HepG2 (cell line): ENCODE results near the gene RABGGTA. TPM values are rescaled to one million over a fixed set of nuclear protein-coding genes. Genes with fewer than 3 reads are reported as not detected.
A peak's percentile ranks its signal among the peaks of the same experiment; 100 is the strongest.

Source experiments
- ETS1 ChIP-seq: sonication (generic); formaldehyde crosslinking; IDR thresholded peaks from 2 replicates; pipeline ENCODE4 v1.4.0; 2020; ENCODE audit warnings: missing genetic modification reagents
- GLI4 ChIP-seq: sonication (generic); formaldehyde crosslinking; IDR thresholded peaks from 2 replicates; pipeline ENCODE4 v1.5.1; 2020; ENCODE audit warnings: missing genetic modification reagents, mild to moderate bottlenecking, moderate library complexity, borderline replicate concordance
- POGK ChIP-seq: sonication (generic); formaldehyde crosslinking; conservative IDR thresholded peaks from 2 replicates; pipeline ENCODE4 v1.8.0; 2022; ENCODE audit warnings: mild to moderate bottlenecking, moderate library complexity, missing genetic modification reagents
- SIN3B ChIP-seq: fragments of 150-350 bp; IDR thresholded peaks from 2 replicates; pipeline ENCODE4 v1.6.1; 2014; ENCODE audit warnings: low read length
- SMAD1 ChIP-seq: sonication (generic); formaldehyde crosslinking; IDR thresholded peaks from 2 replicates; pipeline ENCODE4 v1.4.0; 2020; ENCODE audit warnings: missing genetic modification reagents, low read depth, mild to moderate bottlenecking, borderline replicate concordance
- ZNF263 ChIP-seq: sonication (generic); formaldehyde crosslinking; IDR thresholded peaks from 2 replicates; pipeline ENCODE4 v1.4.0; 2020; ENCODE audit warnings: missing genetic modification reagents
- ZNF326 ChIP-seq: sonication (generic); formaldehyde crosslinking; IDR thresholded peaks from 2 replicates; pipeline ENCODE4 v1.4.0; 2020; ENCODE audit warnings: missing genetic modification reagents, borderline replicate concordance
- ZSCAN5A ChIP-seq: sonication (generic); formaldehyde crosslinking; IDR thresholded peaks from 2 replicates; pipeline ENCODE4 v1.8.0; 2022; ENCODE audit warnings: mild to moderate bottlenecking, missing genetic modification reagents, borderline replicate concordance
- polyA plus RNA-seq, 8 experiments: library from polyadenylated mRNA; depleted of rRNA in 3 of 8; stranded (reverse) in 7 of 8; unstranded in 1 of 8; fragments of >200 nt; fragmentation: Illumina TruSeq in 4 of 8; extraction: Trizol in 4 of 8; gene quantifications; 2 replicates each; pipeline versions ENCODE4 v1.2.1 to v1.2.3, GENCODE V29; 2011 to 2016; ENCODE audit warnings: low read depth in 4 of 8, missing spikeins in 1 of 8, mixed read lengths in 1 of 8; ENCODE audit not compliant: insufficient read depth in 1 of 8
- total RNA-seq, 5 experiments: library from RNA; depleted of rRNA; stranded (reverse); fragments of >200 nt; fragmentation: Illumina TruSeq; extraction: Trizol; gene quantifications; 2 replicates each; pipeline ENCODE4 v1.2.3, GENCODE V29; 2016; ENCODE audit warnings: low read depth in 1 of 5
- TF ChIP-seq, protein P1 (sequence below): sonication (generic); formaldehyde crosslinking; IDR thresholded peaks from 2 replicates; pipeline ENCODE4 v1.4.0; 2020; ENCODE audit warnings: mild to moderate bottlenecking, missing genetic modification reagents
- TF ChIP-seq, protein P2 (sequence below): sonication (generic); formaldehyde crosslinking; IDR thresholded peaks from 2 replicates; pipeline ENCODE4 v1.9.0; 2021; ENCODE audit warnings: missing genetic modification reagents, borderline replicate concordance

The RABGGTA gene
- total and polyA plus RNA-seq, 2 of the 13 experiments (the other 11 are each of a cell fraction or from before 2014, with no cell fraction given), result 57.9 to 90.8 TPM

DNA sequence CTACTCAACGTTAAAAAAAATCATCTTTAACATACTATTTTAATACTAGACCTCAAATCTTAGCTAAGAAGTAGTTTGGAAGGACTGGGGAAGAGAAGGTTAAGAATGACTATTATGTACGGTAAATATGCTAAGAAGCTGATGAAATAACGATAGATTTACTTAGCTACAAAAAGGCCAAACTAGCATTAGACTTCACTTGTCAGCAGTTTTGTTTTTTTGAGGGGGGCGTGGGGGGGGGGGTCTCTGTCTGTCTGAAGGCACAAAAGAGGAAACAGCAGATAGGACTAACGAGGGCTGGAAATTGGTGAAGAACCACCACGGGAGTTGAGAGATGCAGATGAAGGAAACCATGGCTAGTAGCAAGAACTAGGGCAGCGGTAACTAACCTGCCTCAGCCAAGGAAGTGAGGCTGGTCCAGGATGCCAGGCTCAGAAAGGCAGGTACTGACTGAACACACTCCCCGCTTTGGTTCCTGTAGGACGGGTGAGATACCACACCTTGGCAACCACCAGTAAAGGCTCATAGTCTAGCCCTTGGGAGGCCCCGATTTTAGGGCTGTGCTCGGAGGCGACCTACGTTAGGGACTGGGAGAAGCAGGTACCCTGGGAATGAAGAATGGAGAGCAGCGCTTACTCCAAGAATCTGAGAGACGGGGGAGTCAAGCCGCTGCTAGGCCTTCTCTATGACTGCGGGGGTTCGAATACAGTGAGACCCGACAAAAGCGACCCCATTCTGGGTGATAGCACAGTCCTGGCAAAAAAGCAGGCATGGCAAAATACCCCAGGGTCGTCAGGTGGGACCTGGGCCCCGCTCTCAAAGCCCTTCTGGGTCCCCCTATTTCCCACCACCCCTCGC is 39.9 kb downstream of the RABGGTA start (continued):
- TF ChIP-seq, protein P1, sequence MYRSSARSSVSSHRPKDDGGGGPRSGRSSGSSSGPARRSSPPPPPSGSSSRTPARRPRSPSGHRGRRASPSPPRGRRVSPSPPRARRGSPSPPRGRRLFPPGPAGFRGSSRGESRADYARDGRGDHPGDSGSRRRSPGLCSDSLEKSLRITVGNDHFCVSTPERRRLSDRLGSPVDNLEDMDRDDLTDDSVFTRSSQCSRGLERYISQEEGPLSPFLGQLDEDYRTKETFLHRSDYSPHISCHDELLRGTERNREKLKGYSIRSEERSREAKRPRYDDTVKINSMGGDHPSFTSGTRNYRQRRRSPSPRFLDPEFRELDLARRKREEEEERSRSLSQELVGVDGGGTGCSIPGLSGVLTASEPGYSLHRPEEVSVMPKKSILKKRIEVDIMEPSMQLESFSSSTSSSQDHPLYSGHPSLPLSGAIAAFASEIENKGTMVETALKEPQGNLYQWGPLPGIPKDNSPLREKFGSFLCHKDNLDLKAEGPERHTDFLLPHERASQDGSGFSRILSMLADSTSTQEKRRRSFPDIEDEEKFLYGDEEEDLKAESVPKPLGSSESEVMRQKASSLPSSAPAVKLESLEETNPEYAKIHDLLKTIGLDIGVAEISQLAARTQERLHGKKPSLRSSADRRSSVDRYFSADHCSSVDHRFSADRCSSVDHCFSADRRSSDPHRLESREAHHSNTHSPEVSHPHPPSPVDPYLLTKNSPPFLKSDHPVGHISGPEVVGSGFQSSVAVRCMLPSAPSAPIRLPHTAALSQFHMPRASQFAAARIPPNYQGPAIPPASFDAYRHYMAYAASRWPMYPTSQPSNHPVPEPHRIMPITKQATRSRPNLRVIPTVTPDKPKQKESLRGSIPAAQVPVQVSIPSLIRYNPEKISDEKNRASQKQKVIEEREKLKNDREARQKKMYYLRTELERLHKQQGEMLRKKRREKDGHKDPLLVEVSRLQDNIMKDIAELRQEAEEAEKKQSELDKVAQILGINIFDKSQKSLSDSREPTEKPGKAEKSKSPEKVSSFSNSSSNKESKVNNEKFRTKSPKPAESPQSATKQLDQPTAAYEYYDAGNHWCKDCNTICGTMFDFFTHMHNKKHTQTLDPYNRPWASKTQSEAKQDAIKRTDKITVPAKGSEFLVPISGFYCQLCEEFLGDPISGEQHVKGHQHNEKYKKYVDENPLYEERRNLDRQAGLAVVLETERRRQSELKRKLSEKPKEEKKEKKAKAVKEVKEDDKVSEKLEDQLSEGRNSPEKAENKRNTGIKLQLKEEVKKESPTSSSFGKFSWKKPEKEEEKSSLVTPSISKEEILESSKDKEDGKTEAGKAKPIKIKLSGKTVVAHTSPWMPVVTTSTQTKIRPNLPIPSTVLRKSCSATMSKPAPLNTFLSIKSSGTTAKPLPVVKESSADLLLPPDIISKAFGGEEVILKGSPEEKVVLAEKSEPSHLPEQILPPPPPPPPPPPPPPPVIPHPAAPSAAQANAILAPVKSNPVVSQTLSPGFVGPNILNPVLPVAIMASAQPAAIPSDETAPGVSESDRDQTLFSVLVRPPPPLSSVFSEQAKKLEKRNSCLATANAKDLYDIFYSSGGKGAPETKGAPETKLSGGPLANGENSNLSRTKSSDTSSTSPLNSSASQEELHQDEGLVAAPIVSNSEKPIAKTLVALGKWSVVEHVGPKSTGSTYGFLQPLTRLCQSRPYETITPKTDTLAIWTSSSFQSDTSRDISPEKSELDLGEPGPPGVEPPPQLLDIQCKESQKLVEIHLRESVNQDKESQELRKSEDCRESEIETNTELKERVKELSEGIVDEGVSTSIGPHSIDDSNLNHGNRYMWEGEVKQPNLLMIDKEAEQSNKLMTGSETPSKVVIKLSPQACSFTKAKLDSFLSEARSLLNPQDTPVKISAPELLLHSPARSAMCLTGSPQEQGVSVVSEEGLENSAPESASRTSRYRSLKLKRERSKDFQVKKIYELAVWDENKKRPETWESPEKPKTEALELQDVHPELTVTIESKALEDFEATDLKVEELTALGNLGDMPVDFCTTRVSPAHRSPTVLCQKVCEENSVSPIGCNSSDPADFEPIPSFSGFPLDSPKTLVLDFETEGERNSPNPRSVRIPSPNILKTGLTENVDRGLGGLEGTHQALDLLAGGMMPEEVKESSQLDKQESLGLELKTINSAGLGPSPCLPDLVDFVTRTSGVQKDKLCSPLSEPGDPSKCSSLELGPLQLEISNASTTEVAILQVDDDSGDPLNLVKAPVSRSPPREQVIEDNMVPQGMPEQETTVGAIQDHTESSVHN (CRISPR knock-in tag), result peak; percentile 92; the same call in 1 of the 2 replicates
- TF ChIP-seq, protein P2, sequence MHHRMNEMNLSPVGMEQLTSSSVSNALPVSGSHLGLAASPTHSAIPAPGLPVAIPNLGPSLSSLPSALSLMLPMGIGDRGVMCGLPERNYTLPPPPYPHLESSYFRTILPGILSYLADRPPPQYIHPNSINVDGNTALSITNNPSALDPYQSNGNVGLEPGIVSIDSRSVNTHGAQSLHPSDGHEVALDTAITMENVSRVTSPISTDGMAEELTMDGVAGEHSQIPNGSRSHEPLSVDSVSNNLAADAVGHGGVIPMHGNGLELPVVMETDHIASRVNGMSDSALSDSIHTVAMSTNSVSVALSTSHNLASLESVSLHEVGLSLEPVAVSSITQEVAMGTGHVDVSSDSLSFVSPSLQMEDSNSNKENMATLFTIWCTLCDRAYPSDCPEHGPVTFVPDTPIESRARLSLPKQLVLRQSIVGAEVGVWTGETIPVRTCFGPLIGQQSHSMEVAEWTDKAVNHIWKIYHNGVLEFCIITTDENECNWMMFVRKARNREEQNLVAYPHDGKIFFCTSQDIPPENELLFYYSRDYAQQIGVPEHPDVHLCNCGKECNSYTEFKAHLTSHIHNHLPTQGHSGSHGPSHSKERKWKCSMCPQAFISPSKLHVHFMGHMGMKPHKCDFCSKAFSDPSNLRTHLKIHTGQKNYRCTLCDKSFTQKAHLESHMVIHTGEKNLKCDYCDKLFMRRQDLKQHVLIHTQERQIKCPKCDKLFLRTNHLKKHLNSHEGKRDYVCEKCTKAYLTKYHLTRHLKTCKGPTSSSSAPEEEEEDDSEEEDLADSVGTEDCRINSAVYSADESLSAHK (CRISPR knock-in tag), result peak; percentile 52; the same call in 1 of the 2 replicates
- TF ChIP-seq ZNF326 (CRISPR knock-in tag) (no peak; the same call in 1 of the 2 replicates), POGK (CRISPR knock-in tag) (peak; percentile 12; the same call in 1 of the 2 replicates), SIN3B (0 out of 2 replicates have a peak, but pooled peaks have one; percentile 15), ZSCAN5A (0 out of 2 replicates have a peak, but pooled peaks have one; percentile 15), GLI4 (CRISPR knock-in tag) (peak; percentile 19; the same call in 1 of the 2 replicates), SMAD1 (peak; percentile 26; the same call in 1 of the 2 replicates), ZNF263 (peak; percentile 47; the same call in 1 of the 2 replicates), ETS1 (no peak)
